DMS79 treated with DMSO at 0.1 percent for 48 hours (cell line): Measurements from ENCODE around the gene DDX17.

ENCODE experiments used
- DNase-seq: peaks from one replicate; lab custom pipeline; 2025; lab: John Stamatoyannopoulos, UW

The DDX17 gene

DNA sequence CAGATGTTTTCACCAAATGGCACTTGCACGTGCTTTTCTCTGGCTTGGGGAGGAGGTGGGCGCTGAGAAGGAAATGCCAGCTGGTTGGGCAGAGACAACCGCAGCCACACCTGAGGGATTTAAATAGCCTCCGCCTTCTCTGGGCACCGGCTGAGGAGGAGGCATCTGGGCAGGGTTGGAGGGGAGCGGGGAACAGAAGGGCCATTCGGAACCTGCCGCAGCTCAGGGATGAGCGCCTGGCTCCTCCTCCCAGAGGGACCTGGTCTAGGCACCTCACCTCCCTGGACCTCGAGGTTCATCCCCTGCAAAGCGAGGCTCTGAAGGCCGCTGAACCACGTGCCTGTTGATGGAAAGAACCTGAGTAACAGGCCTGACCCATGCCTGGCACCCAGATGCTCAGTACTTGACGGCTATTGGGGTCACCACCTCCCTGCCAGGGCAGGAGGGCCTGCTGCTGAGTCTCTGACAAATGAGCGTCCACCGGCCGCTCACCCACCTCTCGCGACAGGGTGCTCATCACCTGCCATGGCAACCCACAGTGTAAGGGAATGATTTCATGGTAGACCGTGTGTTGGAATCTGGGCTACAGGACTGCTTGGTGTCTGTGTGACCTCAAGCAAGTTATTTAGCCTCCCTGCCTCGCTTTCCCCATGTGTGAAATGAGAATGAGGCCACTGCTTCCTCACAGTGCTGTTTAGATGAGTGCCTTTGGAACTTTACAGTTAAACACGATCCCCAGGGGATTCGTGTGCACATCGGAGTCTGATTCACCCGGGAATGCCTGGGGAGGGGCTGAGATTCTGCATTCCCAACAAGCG is 40.2 kb downstream of the DDX17 start:
- DNase-seq: no peak

DNA sequence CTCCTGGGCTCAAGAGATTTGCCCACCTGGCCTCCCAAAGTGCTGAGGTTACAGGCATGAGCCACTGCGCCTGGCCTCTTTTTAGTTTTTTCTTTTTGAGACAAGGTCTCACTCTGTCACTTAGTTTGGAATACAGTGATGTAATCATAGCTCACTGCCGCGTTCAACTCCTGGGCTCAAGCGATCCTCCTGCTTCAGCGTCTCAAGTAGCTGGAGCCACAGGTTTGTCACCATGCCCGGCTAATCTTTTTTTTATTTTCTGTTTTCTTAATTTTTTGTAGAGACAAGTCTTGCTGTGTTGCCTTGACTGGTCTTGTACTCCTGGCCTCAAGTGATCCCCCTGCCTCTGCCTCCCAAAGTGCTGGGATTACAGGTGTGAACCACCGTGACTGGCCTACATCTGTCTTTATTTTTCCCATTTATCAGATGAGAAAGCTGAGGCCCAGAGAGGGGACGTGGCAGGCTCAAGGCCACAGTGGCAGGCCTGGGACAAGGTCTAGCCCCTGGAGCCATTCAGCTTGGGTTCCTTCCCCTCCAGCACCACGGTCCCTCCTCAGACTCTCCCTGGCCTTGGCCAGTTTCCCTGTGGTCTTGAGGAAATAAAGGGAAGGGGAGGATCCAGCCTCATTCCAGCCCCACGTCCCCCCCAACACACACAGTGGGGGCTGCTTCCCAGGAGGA is 41.0 kb downstream of the DDX17 start:
- DNase-seq: no peak

DNA sequence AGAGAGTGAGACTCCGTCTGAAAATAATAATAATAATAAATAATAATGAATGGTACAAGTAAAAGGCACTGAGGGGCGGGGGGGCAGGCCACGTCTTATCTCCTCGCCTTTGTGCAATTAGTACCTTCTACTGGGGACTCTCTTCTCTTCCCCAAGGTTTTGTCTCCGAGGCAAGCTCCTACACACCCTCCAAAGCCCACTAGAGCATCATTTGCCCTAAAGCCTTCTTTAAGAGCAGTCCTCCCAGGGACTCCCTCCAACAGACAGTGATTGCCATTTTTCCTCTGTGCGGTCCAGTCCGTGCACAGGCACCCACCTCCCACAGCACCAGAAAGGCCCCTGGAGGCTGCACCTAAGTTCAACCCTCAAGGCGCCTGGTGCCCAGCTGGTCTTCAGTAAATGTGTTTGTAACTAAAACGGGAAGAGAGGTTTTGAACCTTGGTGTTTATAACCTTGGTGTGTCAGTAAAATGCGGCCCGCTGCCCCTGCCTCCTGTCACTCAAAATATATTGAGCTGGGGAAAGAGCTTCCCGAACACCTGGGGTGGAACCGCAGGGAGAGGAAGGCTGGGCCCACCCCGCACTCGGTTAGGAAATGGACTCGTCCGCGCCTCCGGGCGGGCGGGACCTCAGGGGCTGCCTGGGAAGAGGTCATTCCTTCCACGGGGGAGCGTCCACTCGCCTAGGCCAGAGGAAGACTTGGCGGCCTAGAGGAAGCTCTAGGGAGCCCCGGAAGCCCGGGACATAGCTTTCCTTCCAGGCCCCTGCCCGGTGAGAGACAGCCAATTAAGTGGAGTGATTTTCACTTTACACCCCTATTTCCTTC is 42.9 kb downstream of the DDX17 start:
- DNase-seq: no peak

DNA sequence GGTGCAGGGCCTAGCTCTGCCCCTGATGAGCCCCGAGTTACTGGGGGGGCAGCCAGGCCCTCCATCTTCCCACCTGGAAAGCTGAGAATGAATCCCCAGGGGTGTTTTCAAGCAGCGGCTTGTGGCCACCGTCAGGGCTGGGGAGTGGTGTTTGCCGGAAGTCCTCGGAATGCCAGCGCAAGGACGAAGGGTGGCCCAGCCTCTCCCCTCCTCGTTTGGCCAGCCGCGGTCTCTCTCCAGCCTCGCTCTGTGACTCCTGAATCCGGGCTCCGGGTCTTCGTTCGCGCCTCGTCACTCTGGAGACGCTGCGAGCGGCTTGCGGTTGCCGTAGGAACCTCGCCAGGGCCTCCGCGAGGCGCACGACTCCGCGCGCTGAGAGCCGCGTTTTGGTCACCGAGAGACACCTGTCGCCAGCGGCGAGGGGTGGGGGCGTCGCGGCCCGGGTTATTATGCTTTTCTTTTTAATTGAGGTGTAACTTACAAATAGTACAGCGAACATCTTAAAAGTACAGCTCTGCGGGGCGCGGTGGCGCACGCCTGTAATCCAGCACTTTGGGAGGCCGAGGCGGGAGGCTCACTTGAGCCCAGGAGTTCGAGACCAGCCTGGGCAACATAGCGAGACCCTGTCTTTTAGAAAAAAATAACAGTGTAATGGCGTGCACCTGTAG is 44.6 kb downstream of the DDX17 start:
- DNase-seq: peak; percentile 67

DNA sequence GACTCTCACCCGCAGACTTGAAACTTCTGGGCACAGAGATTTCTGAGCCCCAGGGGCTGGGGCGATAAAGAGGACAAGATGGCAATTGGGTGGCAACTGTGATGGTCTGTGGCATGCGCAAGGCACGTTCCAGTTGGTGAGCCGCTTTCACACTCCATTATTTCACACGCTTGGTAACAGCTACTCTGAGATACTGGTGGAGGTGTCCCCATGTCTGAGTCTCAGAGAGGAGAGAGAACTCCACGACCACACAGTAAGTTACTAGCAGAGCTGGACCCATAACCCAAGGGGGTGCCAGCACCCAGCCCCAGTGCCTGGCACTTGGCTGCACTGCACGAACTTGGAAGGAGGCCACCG is 45.1 kb downstream of the DDX17 start:
- no peak for DNase-seq

DNA sequence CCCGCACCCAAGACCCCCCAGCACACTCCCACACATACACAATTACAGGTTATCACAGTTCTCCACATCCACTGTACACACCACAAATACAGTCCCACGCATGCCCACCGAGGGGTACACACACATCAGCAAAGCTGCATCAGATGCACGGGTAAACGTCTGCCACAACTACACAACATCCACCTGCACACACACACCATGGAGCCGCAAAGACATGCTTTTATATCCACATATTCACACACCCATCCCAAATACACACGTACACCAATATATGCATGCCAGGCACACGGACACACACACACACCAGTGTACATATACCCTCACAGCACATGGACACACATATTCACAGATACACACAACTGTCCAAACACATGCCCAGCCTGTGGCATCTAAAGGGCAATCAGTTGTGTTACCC is 45.7 kb downstream of the DDX17 start:
- no peak for DNase-seq

DNA sequence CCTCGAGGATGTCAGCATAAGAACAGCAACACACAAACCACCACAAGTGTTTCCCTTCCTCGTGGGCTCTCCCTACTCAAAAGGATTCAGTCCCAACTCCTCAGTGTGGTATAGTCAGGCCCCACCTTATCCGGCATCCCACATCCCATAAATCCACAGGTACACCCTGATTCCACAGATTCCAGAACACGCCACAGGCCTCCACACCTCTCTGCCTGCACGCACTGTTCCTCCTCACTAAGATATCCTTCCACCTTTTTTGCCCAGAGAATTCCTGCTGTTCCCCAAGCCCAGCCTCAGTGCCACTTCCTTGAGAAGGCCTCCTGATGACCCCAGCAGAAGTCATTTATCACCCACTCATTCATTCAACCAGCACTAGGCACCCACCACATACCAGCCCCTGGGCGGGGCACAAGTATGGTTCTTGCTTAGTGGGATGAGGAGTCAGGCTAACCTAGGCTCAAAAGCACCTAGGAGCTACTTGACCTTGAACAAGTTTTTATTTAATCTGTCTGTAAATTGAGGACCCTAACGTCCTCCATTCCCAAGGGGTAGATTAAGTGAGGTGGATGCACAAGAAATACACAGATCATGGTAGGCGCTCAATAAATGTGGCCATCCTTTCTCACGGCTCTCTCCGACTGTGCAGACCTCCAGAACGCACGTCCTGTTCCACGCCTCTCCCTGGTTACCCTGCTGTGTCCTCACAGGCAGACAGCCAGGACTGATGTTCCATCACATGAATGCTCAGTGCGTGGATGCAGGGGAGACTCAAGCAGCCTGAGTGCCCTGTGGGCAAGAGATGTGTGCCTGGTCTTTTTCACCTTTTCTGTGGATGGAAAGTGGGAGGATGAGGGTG is 49.0 kb downstream of the DDX17 start:
- no peak for DNase-seq

DNA sequence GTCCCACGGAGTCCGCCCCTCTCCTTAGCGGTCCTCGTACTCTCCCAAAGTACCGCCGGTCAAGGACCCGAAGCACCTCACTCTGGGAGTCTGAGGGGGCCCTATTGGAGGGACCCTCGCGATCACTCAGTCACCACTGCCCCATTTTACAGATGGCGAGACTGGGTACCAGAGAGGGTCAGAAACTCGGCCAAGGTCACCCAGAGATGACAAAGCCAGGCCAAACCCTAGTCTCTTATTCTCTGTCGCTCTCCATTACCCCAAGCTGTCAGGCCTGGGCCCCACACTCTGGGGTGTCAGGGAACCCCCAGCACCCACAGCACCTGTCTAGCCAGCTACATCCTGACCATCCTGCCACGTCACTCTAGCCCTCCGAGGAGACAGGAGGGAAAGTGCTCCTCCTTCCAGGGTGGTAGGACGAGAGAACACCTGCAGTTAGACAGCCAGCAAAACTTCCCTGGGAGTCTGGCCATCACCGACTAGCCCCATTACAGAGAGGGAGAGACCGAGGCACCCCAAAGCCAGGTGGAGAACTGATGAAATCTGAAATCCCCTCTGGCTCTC is 49.8 kb downstream of the DDX17 start:
- no peak for DNase-seq

DNA sequence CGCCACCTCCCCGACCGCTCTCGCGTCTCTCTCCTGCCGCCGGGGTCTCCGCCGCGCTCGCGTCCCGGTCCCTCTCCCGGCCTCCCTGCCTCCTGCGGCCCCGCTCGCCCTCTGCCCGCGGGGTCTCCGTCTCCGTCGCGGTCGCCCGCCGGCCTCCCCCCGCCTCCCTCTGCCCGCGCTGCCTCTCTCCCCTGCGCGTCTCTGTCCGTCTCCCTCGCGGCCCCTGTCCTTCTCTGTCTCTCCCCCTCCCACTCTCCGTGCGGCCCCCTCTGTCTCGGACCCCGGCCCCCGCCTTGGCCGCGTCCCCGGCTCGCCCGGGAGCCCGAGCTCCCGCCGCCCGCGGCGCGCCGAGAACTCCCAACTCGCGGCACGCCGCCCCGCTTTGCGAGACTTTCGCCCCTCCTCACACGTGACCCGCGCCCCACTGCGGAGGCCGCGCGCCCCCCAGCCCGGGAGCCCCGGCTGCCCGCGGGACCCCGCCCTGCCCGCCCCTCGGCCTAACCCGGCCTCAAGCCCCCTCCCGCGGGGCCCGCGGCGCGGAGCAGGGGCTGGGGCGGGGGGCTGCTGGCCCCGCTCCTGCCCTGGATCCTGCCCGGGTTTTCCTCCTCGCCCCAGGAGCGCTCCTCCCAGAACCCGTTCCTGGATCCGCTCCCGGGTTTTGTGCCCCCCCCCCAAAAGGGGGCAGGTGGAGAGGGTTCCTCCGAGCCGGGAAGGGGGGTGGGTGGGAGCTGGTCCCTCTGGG is 50.4 kb downstream of the DDX17 start:
- DNase-seq: no peak

DNA sequence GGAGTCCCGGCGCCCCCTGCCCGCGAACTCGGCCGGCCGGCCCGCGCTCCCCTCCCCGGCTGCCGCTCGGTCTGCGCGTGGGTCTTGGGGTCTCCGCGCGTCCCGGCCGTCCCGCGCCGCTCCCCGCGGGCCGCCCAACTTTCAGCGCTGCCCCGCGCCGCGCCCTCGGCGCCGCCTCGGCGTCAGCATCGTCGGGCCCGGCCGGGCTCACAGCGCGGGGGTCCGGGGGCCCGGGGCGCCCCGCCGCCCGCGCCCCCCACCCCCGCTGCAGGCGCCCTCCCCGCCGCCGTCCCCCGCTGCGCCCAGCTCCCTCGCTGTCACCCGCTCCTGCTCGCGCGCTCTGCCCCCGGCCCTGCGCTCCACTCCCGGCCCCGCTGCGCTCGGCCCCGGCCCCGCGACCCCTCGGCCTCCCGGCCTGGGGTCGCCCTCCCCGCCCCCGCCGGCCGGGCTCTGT is 51.0 kb downstream of the DDX17 start, which contains the start of gene KCNJ4:
Gene KCNJ4 (minus strand): TSS at position 124 of the 454 bp plus-strand sequence. CDS start 27,067 bp downstream, outside the sequence.
- no peak for DNase-seq

DNA sequence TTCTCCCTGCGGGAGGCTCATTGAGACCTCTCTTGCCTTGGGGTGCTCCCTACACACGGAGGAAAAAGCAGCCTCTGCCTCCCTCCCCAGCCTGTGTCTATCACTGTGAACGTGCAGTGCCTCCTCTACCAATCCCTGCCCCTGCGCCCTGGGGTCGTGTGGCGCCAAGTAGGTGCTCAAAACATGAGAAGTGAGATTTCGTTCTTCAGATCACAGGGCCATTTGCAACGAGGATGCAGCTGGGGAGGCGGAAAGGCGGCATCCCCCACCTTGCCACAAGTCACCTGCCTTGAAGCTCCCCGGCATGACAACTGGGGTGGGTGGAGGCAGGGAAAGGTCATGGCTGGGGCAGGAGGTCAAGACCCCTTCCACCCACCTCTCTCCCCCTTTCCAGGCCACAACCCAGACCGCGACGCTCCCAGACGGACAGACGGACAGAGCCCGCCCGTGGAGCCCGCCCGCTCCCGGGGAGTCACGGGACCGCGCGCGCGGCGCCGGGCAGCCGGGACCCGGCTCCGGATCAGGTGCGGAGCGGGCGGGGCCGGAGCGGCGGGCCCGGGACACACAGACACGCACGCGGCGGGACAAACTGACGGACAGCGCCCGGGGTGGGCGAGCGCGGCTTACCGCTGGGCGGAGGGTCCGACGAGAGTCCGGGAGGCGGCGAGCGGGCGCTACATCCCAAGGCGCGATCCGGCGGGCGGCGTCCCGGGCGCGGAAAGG is 51.6 kb downstream of the DDX17 start:
- peak; percentile 29 for DNase-seq

DNA sequence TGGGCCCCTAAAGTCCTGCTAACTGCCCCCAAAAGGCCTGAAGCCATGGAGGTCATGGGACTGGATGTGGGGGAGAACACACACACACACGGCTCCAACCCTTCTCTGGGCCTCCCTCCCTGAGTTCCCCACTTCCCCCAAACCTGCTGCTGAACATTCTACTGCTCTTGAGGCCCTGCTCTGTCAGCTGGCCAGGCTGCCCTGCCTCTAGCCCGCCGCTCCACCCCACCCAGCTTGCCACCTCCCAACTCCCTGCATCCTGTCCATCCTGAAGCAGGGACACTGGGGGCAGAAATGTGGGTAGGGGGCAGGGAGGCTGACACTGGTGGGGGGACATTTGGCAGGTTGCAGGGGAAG is 52.1 kb downstream of the DDX17 start:
- DNase-seq: no peak

DNA sequence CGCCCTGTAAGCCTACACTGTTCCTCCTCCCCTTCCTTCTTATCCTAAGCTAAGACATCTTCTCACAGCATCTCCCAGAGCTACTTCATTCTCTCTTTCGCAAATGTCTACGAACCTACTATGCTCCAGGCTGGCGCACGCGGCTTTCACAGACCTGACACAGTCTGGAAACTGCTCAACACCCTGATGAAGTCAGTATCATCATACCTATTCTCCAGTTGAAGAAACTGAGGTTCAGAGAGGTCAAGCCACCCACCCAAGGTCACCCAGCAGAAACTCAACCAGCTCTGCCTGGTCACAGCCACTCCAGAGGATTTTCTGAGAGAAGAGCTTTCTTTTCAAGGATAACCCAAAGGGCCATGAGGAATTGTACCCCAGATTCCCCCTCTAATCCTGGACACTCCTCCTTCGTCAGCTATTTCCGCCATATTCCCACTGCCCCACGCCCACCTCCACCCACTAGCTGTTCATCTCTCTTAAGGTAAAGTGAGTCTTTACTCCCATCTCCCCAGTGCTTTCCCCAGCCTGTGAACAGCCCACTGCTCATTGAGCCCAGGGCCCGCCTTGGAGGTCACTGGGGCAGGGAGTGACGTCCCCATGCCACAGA is 52.9 kb downstream of the DDX17 start:
- no peak for DNase-seq

DNA sequence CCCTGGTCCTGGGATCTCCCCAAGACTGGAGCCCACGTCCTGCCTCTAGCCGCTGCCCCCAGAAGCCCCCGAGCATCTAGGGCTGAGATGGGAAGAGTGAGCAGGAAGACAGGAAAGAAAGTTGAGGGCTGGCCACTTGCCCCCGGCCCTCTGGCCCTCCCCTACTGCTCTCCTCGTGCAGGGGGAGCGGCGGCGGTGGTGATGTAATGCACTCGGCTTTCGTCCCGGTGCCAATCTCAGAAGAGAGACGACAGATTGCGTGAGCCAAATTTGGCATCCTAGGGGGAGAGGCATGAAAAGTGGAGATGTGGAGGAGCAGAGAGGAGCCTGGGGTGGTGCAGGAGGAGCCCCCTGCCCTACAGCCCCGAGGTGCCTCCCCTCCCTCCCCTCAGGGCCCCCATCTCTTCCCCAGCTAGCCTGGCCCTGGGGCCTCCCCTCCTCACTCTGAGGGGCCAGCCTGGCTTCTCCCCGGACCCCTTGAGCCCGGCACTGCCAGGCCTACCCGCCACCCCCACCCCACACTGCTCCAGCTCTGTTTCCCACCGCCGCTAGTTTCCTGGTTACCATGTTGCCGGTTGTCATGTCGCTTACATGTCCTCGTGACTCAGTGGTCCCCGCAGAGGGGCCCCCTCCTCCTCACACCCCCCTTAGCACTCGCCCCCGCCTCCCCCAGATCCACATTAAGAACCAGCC is 53.6 kb downstream of the DDX17 start:
- no peak for DNase-seq

DNA sequence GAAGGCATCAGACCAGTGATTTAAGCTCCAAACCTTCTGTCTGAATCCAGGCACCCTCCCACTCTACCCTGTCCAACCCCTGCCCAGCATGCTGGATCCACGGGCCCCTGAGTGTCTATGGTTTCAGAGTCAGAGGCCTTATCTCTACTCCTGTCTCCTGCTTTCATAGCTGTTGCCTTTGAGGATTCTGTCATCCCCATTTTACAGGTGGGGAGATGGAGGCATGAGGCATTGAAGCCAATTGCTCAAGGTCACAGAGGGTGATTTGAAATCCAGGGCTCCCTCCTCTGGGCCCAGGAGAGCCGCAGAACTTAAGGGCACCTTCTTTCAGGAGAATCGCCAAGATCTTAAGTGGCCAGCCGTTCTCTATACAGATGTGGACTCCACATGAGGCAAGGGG is 54.2 kb downstream of the DDX17 start:
- no peak for DNase-seq

DNA sequence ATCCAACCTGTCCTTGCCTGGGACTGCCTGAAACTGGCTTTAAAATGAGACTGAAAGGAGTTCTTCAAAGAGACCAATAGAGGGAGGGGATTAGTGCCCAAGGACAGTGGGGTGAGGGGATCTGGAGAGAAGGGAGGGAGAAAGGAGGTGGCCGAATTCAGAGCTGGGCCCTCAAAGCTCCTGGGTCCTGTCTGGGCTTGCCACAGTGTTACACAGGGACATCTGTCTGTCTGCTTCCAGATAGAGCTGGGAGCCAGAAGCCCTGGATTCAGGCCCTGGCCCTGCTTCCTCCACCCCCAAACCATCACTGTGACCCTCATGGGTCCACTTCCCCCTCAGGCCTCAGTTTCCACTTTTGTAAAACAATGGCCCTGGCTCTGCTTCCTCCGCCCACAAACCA is 54.7 kb downstream of the DDX17 start:
- DNase-seq: no peak

DNA sequence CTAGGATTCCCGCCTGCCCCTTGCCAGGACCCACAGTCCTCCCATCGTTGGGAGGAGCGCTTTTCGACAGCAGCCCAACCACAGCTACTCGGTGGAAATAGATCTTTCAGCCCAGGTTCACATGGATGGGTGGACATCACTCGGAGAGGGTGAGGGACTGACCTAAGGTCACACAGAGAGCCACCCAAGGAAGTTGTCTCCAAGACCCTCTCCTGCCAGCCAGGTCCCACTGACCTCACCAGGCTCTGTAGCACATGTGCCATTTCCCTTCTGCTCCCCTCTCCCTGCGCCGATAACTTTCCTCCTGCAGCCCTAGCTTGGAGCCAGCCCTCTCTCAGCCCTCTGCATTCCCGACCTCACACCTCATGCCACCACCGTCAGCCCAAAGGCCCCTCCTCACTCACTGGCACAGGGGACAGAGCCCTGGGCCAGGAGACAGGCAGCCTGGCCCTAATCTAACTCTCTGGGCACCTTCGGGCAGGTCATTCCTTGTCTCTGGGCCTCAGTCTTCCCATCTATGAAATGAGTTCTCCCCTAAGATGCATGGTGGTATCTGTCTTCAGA is 55.8 kb downstream of the DDX17 start:
- DNase-seq: no peak

DNA sequence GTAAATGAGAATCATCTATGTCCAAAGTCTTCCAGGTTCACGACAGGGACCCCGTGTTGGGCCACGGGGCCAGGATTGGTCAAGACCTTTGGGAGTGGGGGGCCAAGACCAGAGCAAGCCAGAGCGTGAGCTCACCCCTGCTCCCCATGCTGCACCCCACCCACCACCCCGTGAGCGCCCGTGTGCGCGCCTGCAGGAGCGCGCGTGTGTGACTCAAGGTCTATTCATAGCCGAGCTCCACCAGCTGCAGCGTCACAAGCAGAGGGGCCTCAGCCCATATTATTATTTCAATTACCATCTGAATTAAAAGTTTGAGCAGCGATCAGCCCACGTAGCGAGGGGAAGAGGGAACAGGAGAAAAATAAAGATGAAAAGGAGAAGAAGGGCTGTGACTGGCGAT is 56.3 kb downstream of the DDX17 start:
- DNase-seq: no peak
